SK-N-SH (cell line): Measurements from ENCODE around the gene MYMX. TPM values are rescaled to one million over a fixed set of nuclear protein-coding genes. Genes with fewer than 3 reads are reported as not detected.
"Not testable (repeated sequence)": the region's sequence is repeated elsewhere in the genome, so short reads cannot be mapped to it uniquely, and the experiment has no call there.

ENCODE experiments used
- CTCF ChIA-PET: fragments of 300-600, 350-600 bp; formaldehyde crosslinking; extraction: SDS; loops from one replicate; lab custom pipeline; 2021; lab: Yijun Ruan, JAX
- POLR2A ChIA-PET: fragments of 350-600 bp; sonication (Branson Sonifier 250); formaldehyde crosslinking; extraction: SDS; loops from one replicate; lab custom pipeline; 2020; ENCODE audit warnings: antibody characterized with exemption, inconsistent platforms; lab: Yijun Ruan, JAX
- DNase-seq: peaks from one replicate; pipeline ENCODE4 v3.0.0; 2012
- H2AFZ ChIP-seq: fragments of 200-600 bp; sonication (generic); 2 replicates; pipeline ENCODE4 v1.8.1; 2016; ENCODE audit warnings: antibody characterized with exemption, mild to moderate bottlenecking, low read depth
- H3F3A ChIP-seq: fragments of 200-600 bp; sonication (generic); replicated peaks from 2 replicates; pipeline ENCODE3; 2016; ENCODE audit warnings: antibody characterized with exemption, mild to moderate bottlenecking; ENCODE audit not compliant: insufficient read depth
- H3K27ac ChIP-seq, 2 experiments: fragments of 200-500 bp in 1 of 2; fragments of 200-600 bp in 1 of 2; sonication (Bioruptor generic) in 1 of 2; sonication (generic), shearing (Covaris generic) in 1 of 2; 2 replicates each; pipeline versions ENCODE4 v1.5.1 to v1.6.1; 2014 to 2016; ENCODE audit warnings: low read depth in 2 of 2, inconsistent platforms in 1 of 2, low read length in 1 of 2, mild to moderate bottlenecking in 1 of 2, mixed read lengths in 1 of 2
- H3K27me3 ChIP-seq: fragments of 200-600 bp; sonication (generic), shearing (Covaris generic); 2 replicates; pipeline ENCODE4 v1.6.1; 2016; ENCODE audit warnings: mixed run types; ENCODE audit not compliant: insufficient read depth
- H3K36me3 ChIP-seq, 2 experiments: fragments of 200-500 bp in 1 of 2; fragments of 200-600 bp in 1 of 2; sonication (Bioruptor generic) in 1 of 2; sonication (generic) in 1 of 2; replicated peaks in 1 of 2; 2 replicates each; pipeline versions ENCODE3 to v1.5.1; 2014 to 2016; ENCODE audit warnings: low read length in 1 of 2, mild to moderate bottlenecking in 1 of 2; ENCODE audit not compliant: insufficient read depth in 2 of 2, control insufficient read depth in 1 of 2
- H3K4me1 ChIP-seq, 2 experiments: fragments of 200-500 bp in 1 of 2; fragments of 200-600 bp in 1 of 2; sonication (Bioruptor generic) in 1 of 2; sonication (generic), shearing (Covaris generic) in 1 of 2; 2 replicates each; pipeline versions ENCODE4 v1.5.1 to v1.6.1; 2014 to 2016; ENCODE audit warnings: low read depth in 1 of 2, low read length in 1 of 2, mixed run types in 1 of 2; ENCODE audit not compliant: insufficient read depth in 2 of 2, control insufficient read depth in 1 of 2
- H3K4me2 ChIP-seq: fragments of 200-600 bp; sonication (generic), shearing (Covaris generic); 2 replicates; pipeline ENCODE4 v1.6.1; 2017; ENCODE audit warnings: mixed run types
- H3K4me3 ChIP-seq, 2 experiments: fragments of 200-500 bp in 1 of 2; fragments of 200-600 bp in 1 of 2; sonication (Bioruptor generic) in 1 of 2; sonication (generic), shearing (Covaris generic) in 1 of 2; 2 replicates each; pipeline versions ENCODE4 v1.5.1 to v1.8.1; 2014 to 2016; ENCODE audit warnings: low read depth in 2 of 2, inconsistent platforms in 1 of 2, low read length in 1 of 2, mild to moderate bottlenecking in 1 of 2, mixed read lengths in 1 of 2, moderate library complexity in 1 of 2
- H3K79me2 ChIP-seq: fragments of 200-600 bp; sonication (generic); 2 replicates; pipeline ENCODE4 v1.8.1; 2017; ENCODE audit warnings: mild to moderate bottlenecking; ENCODE audit not compliant: insufficient read depth
- H3K9ac ChIP-seq: fragments of 200-600 bp; sonication (generic); 2 replicates; pipeline ENCODE4 v1.6.1; 2017; ENCODE audit warnings: mixed run types
- H3K9me2 ChIP-seq: fragments of 200-600 bp; sonication (generic); 2 replicates; pipeline ENCODE4 v1.6.1; 2017; ENCODE audit warnings: mixed run types
- H3K9me3 ChIP-seq: fragments of 200-600 bp; sonication (generic); 2 replicates; pipeline ENCODE4 v1.6.1; 2017; ENCODE audit warnings: mixed run types, mild to moderate bottlenecking, moderate library complexity
- H4K20me1 ChIP-seq: fragments of 200-600 bp; sonication (generic); 2 replicates; pipeline ENCODE4 v1.6.1; 2017; ENCODE audit warnings: mild to moderate bottlenecking, mixed run types; ENCODE audit not compliant: insufficient read depth
- ELF1 ChIP-seq: IDR thresholded peaks from 2 replicates; pipeline ENCODE4 v1.4.0; 2012
- EP300 ChIP-seq, 2 experiments: IDR thresholded peaks; 2 replicates each; pipeline versions ENCODE4 v1.4.0 to v1.6.1; 2012; ENCODE audit warnings: borderline replicate concordance in 1 of 2, low read depth in 1 of 2, low read length in 1 of 2
- FOSL2 ChIP-seq: IDR thresholded peaks from 2 replicates; pipeline ENCODE4 v1.4.0; 2012; ENCODE audit warnings: low read depth, mild to moderate bottlenecking, moderate library complexity, borderline replicate concordance
- JUND ChIP-seq: IDR thresholded peaks from 2 replicates; pipeline ENCODE4 v1.4.0; 2012
- PBX3 ChIP-seq: IDR thresholded peaks from 2 replicates; pipeline ENCODE4; 2012
- POLR2AphosphoS5 ChIP-seq: IDR thresholded peaks from 2 replicates; pipeline ENCODE4 v1.6.1; 2012; ENCODE audit warnings: low read depth, low read length
- RAD21 ChIP-seq: IDR thresholded peaks from 2 replicates; pipeline ENCODE4 v1.6.1; 2012; ENCODE audit warnings: mild to moderate bottlenecking, low read length
- RFX5 ChIP-seq: IDR thresholded peaks from 2 replicates; pipeline ENCODE4 v1.6.1; 2012; ENCODE audit warnings: mild to moderate bottlenecking, improper control_type of control experiment, low read length
- RXRA ChIP-seq: IDR thresholded peaks from 2 replicates; pipeline ENCODE4 v1.4.0; 2012; ENCODE audit warnings: low read depth, mild to moderate bottlenecking, borderline replicate concordance
- TAF1 ChIP-seq: IDR thresholded peaks from 2 replicates; pipeline ENCODE4 v1.6.1; 2012; ENCODE audit warnings: low read depth, mild to moderate bottlenecking, low read length, moderate library complexity, borderline replicate concordance
- TEAD4 ChIP-seq: IDR thresholded peaks from 2 replicates; pipeline ENCODE4 v1.4.0; 2012; ENCODE audit warnings: mild to moderate bottlenecking, borderline replicate concordance; ENCODE audit not compliant: insufficient read depth
- USF1 ChIP-seq: IDR thresholded peaks from 2 replicates; pipeline ENCODE4 v1.4.0; 2012; ENCODE audit warnings: low read depth, borderline replicate concordance
- USF2 ChIP-seq: fragments of 150-350 bp; IDR thresholded peaks from 2 replicates; pipeline ENCODE4 v1.6.1; 2017; ENCODE audit warnings: antibody characterized with exemption, low read length, low read depth, borderline replicate concordance
- WGBS: methylation state at CpG from one replicate; pipeline ENCODE4 v1.1.6; 2017; ENCODE audit warnings: low lambda C conversion rate; 5-methylcytosine and 5-hydroxymethylcytosine counted together
- polyA plus RNA-seq, 3 experiments: library from polyadenylated mRNA; depleted of rRNA; stranded (reverse); fragments of >200 nt; gene quantifications; 2 replicates each; pipeline ENCODE4 v1.2.3, GENCODE V29; 2012

Gene MYMX
- polyA plus RNA-seq, 1 of the 3 experiments (the other 2 are of a cell fraction), result not detected

GRCh38 chr6:44231426-44231825, 14.7 kb downstream of the MYMX start:
- POLR2A ChIA-PET, H3K9ac ChIP-seq, H3K79me2 ChIP-seq, H3K9me2 ChIP-seq, H3K27ac ChIP-seq, H4K20me1 ChIP-seq, H3K36me3 ChIP-seq, H3K9me3 ChIP-seq, H3K4me3 ChIP-seq, H2AFZ ChIP-seq, H3K27me3 ChIP-seq, DNase-seq, H3K4me2 ChIP-seq: not testable (repeated sequence)
- WGBS, result 96% methylated on average over 9 of the region's 9 CpGs
- H3F3A ChIP-seq, result peaks cover 11% of the 10 kb centered on the region
- peaks cover 18 to 83% of the 10 kb centered on the region in 2 experiments for H3K4me1 ChIP-seq
- CTCF ChIA-PET, result interaction anchor here (0.7 to 8.5 kb wide), 3 partner anchors 9 to 105 kb away, joined by 3 to 224 read pairs (median 3); partner anchors contain the start of genes MYMX and SLC29A1

- peak overlapping the region in 1 of 2 experiments; percentile 91; a peak in 3 of 4 replicates for H3K27ac ChIP-seq
- ChIA-PET CTCF (interaction anchor here (1.2 to 8.5 kb wide), 10 partner anchors 11 to 154 kb away, joined by 5 to 224 read pairs (median 10); partner anchors contain the start of genes HSP90AB1, MYMX and SLC29A1), POLR2A (interaction anchor here (2.0 to 3.2 kb wide), 3 partner anchors 9 to 13 kb away, joined by 9 to 48 read pairs (median 20); partner anchors contain the start of genes HSP90AB1 and SLC29A1)
- no peaks in the 10 kb centered on the region for H3K9me3 ChIP-seq
- H3K4me3 ChIP-seq, result no peak overlapping the region
- no peaks in the 10 kb centered on the region for H3K79me2 ChIP-seq
- peaks cover 0 to 6% of the 10 kb centered on the region in 2 experiments for H3K36me3 ChIP-seq
- DNase-seq, result no peak
- no peaks in the 10 kb centered on the region for H4K20me1 ChIP-seq
- 94% methylated on average over 13 of the region's 16 CpGs for WGBS
- H3K4me1 ChIP-seq, result peaks cover 26 to 78% of the 10 kb centered on the region in 2 experiments
- H3K4me2 ChIP-seq, result no peak overlapping the region
- H3K9me2 ChIP-seq, result no peaks in the 10 kb centered on the region
- H3K27me3 ChIP-seq, result no peaks in the 10 kb centered on the region
- peaks cover 18% of the 10 kb centered on the region for H3F3A ChIP-seq
- H3K9ac ChIP-seq, result no peak overlapping the region
- no peak for TF ChIP-seq RXRA
- no peak for TF ChIP-seq FOSL2
- H2AFZ ChIP-seq, result no peak overlapping the region
Measured at GRCh38 chr6:44232676-44233566, 16.2 kb downstream of the MYMX start.

- Histone ChIP-seq H3K9me3 (no peaks in the 10 kb centered on the region), H3K9me2 (no peaks in the 10 kb centered on the region), H3K4me3 (no peak overlapping the region), H3K27me3 (no peaks in the 10 kb centered on the region), H3K4me2 (peak overlapping the region; percentile 75; the same call in 1 of the 2 replicates), H3K9ac (no peak overlapping the region), H3K4me1 (peaks cover 26 to 74% of the 10 kb centered on the region in 2 experiments), H3F3A (peaks cover 18% of the 10 kb centered on the region), H3K27ac (peak overlapping the region; percentile 78 to 91; a peak in 3 of 4 replicates), H4K20me1 (no peaks in the 10 kb centered on the region), H3K36me3 (peaks cover 0 to 6% of the 10 kb centered on the region in 2 experiments), H2AFZ (no peak overlapping the region), H3K79me2 (no peaks in the 10 kb centered on the region)
- TF ChIP-seq USF1, result no peak
- TF ChIP-seq JUND, result no peak
- TF ChIP-seq RAD21, result no peak
- no peak for TF ChIP-seq USF2
- TF ChIP-seq TEAD4, result no peak
- no peak for TF ChIP-seq POLR2AphosphoS5
- no peak for TF ChIP-seq RFX5
- TF ChIP-seq ELF1, result no peak
- TF ChIP-seq EP300 (IDR thresholded peaks at IDR 0.05; ENCODE audit: borderline replicate concordance in 1 of 2, low read depth in 1 of 2, low read length in 1 of 2), result no peak; a peak in 1 of 4 replicates
- no peak for TF ChIP-seq TAF1
- TF ChIP-seq PBX3, result no peak
- 79% methylated on average over 12 of the region's 14 CpGs for WGBS
- ChIA-PET POLR2A (interaction anchor here (0.5 to 3.2 kb wide), 5 partner anchors 10 to 61 kb away, joined by 3 to 48 read pairs (median 9); partner anchors contain the start of genes HSP90AB1 and SLC29A1), CTCF (interaction anchor here (1.2 to 8.5 kb wide), 33 partner anchors 12 to 154 kb away, joined by 3 to 224 read pairs (median 10); partner anchors contain the start of genes HSP90AB1, MYMX, SLC29A1 and SLC35B2)
- DNase-seq, result peak; percentile 62
Measured at GRCh38 chr6:44233567-44234100, 16.9 kb downstream of the MYMX start.
